ENCODE results near the gene LHX1. TPM values are rescaled to one million over a fixed set of nuclear protein-coding genes. Genes with fewer than 3 reads are reported as not detected.

Gene LHX1
- total RNA-seq, 2 experiments from 2014 or later, result not detected

DNA sequence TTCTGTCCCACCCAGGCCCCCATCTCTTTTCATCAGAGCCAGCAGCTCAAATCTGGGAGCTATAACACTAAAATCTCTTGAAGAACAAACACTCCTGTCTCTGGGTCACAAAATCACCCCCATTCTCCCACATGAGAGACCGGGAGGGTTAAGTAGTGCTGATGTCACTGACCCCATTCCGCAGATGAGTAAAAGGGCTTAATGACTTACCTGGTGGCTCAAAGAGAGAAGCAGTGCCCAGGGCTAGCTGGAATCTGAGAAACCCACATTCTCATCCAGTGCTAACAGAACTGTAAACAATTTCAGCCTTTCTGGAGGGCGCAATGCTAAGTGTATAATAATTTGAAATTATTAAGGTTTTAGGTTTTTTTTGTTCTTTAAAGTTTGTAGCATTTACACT lies 26.3 kb upstream of the LHX1 start:
- no peak overlapping the region for H3K4me2 ChIP-seq (ENCODE audit: low read length)
- no peak overlapping the region for H3K27ac ChIP-seq (ENCODE audit: low read depth, low read length, poor library complexity, severe bottlenecking)
- BruUV-seq (replicated peaks), result no TSS peak
- DNase-seq (ENCODE audit: low spot score), result no peak
- no peaks in the 10 kb centered on the region for H4K20me1 ChIP-seq (ENCODE audit: insufficient read depth, low read length)
- CTCF ChIA-PET (ENCODE audit: unreplicated experiment), result no interaction called here
- no peak for TF ChIP-seq EZH2phosphoT487 (IDR thresholded peaks at IDR 0.05; ENCODE audit: borderline replicate concordance, low read depth, low read length)
- TF ChIP-seq, protein P1, sequence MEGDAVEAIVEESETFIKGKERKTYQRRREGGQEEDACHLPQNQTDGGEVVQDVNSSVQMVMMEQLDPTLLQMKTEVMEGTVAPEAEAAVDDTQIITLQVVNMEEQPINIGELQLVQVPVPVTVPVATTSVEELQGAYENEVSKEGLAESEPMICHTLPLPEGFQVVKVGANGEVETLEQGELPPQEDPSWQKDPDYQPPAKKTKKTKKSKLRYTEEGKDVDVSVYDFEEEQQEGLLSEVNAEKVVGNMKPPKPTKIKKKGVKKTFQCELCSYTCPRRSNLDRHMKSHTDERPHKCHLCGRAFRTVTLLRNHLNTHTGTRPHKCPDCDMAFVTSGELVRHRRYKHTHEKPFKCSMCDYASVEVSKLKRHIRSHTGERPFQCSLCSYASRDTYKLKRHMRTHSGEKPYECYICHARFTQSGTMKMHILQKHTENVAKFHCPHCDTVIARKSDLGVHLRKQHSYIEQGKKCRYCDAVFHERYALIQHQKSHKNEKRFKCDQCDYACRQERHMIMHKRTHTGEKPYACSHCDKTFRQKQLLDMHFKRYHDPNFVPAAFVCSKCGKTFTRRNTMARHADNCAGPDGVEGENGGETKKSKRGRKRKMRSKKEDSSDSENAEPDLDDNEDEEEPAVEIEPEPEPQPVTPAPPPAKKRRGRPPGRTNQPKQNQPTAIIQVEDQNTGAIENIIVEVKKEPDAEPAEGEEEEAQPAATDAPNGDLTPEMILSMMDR (conservative IDR thresholded peaks at IDR 0.05; ENCODE audit: low read length), result no peak
- POLR2A ChIA-PET, result no interaction called here
- H2AFZ ChIP-seq (ENCODE audit: low read length), result no peak overlapping the region
- H3K9me3 ChIP-seq (ENCODE audit: low read length), result no peaks in the 10 kb centered on the region
- no peaks in the 10 kb centered on the region for H3K79me2 ChIP-seq (ENCODE audit: insufficient read depth, low read depth, low read length)
- intact Hi-C loops (cut with micrococcal nuclease; ENCODE audit: unreplicated experiment), result no loop called here
- no peaks in the 10 kb centered on the region for H3K36me3 ChIP-seq (ENCODE audit: insufficient read depth, low read length)
- no peak overlapping the region for H3K4me3 ChIP-seq (ENCODE audit: low read depth, low read length, poor library complexity, severe bottlenecking)
- H3K4me1 ChIP-seq (ENCODE audit: insufficient read depth, low read length, poor library complexity, severe bottlenecking), result no peaks in the 10 kb centered on the region
- H3K9me2 ChIP-seq (ENCODE audit: insufficient read depth, low read length), result no peaks in the 10 kb centered on the region

DNA sequence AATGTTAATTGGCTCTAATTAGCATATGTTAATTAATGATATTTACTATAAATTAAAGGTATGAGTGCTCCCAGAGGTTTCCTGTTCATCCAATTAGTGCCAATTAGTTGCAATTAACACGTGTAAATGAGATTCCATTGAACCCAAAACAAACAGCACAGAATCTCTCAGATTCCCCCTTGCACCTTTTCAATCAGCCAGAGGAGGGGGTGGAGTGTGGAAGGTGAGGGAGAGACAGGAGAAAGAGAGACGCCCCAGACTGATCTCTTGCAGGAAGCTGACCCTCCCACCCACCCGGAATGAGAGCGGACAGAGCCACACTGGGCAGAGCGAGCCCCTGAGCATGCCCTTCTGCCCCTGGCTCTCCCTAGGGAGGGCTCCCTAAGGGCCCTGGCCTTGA lies 24.1 kb upstream of the LHX1 start:
- no TSS peak for BruUV-seq (replicated peaks)
- intact Hi-C loops (cut with micrococcal nuclease; ENCODE audit: unreplicated experiment), result no loop called here
- ChIA-PET CTCF (ENCODE audit: unreplicated experiment) (no interaction called here), POLR2A (no interaction called here)
- Histone ChIP-seq H3K27ac (ENCODE audit: low read depth, low read length, poor library complexity, severe bottlenecking) (no peak overlapping the region), H3K9me2 (ENCODE audit: insufficient read depth, low read length) (no peaks in the 10 kb centered on the region), H3K79me2 (ENCODE audit: insufficient read depth, low read depth, low read length) (no peaks in the 10 kb centered on the region), H3K4me3 (ENCODE audit: low read depth, low read length, poor library complexity, severe bottlenecking) (no peak overlapping the region), H3K4me2 (ENCODE audit: low read length) (no peak overlapping the region), H3K4me1 (ENCODE audit: insufficient read depth, low read length, poor library complexity, severe bottlenecking) (no peaks in the 10 kb centered on the region), H3K36me3 (ENCODE audit: insufficient read depth, low read length) (no peaks in the 10 kb centered on the region), H3K9me3 (ENCODE audit: low read length) (no peaks in the 10 kb centered on the region), H4K20me1 (ENCODE audit: insufficient read depth, low read length) (no peaks in the 10 kb centered on the region), H2AFZ (ENCODE audit: low read length) (no peak overlapping the region)
- TF ChIP-seq, protein P1 (conservative IDR thresholded peaks at IDR 0.05; ENCODE audit: low read length), result no peak
- TF ChIP-seq EZH2phosphoT487 (IDR thresholded peaks at IDR 0.05; ENCODE audit: borderline replicate concordance, low read depth, low read length), result no peak
- DNase-seq (ENCODE audit: low spot score), result no peak

DNA sequence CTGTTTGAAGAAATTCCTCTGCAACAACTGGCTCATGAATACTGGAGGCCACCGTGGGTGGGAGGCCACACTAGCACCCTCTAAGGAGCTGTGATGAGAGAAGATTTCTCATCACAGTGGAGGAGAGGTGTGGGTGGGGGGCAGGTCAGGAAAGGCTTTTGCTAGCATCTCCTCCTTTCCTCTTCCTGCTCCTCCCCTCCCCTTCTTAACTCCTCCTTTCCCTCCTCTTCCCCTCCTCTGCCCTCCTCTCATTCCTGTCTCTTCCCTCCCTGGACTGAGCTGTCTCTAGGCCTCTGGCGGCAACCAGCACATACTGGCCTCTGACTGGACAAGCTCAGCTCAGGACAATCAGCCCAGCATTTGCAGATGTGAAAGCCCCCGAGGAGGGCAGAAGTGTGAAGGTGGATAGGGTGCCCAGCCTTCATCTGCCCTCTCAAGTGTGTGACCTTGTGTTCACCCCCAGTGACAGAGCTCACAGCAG lies 19.0 kb upstream of the LHX1 start:
- no peaks in the 10 kb centered on the region for H3K9me3 ChIP-seq (ENCODE audit: low read length)
- no peaks in the 10 kb centered on the region for H3K36me3 ChIP-seq (ENCODE audit: insufficient read depth, low read length)
- BruUV-seq (replicated peaks), result no TSS peak
- no peak overlapping the region for H3K27ac ChIP-seq (ENCODE audit: low read depth, low read length, poor library complexity, severe bottlenecking)
- ChIA-PET CTCF (ENCODE audit: unreplicated experiment) (no interaction called here), POLR2A (no interaction called here)
- intact Hi-C loops (cut with micrococcal nuclease; ENCODE audit: unreplicated experiment), result no loop called here
- TF ChIP-seq, protein P1 (conservative IDR thresholded peaks at IDR 0.05; ENCODE audit: low read length), result no peak
- no peak for TF ChIP-seq EZH2phosphoT487 (IDR thresholded peaks at IDR 0.05; ENCODE audit: borderline replicate concordance, low read depth, low read length)
- no peak overlapping the region for H3K4me3 ChIP-seq (ENCODE audit: low read depth, low read length, poor library complexity, severe bottlenecking)
- DNase-seq (ENCODE audit: low spot score), result no peak
- H3K4me2 ChIP-seq (ENCODE audit: low read length), result no peak overlapping the region
- no peaks in the 10 kb centered on the region for H3K9me2 ChIP-seq (ENCODE audit: insufficient read depth, low read length)
- no peak overlapping the region for H2AFZ ChIP-seq (ENCODE audit: low read length)
- H3K79me2 ChIP-seq (ENCODE audit: insufficient read depth, low read depth, low read length), result no peaks in the 10 kb centered on the region
- H4K20me1 ChIP-seq (ENCODE audit: insufficient read depth, low read length), result no peaks in the 10 kb centered on the region
- H3K4me1 ChIP-seq (ENCODE audit: insufficient read depth, low read length, poor library complexity, severe bottlenecking), result no peaks in the 10 kb centered on the region

All from OCI-LY7 (cell line).